Activated naive CD4-positive, alpha-beta T cell treated with Interleukin-2 at 50 U/mL for 16 hours (primary cell): ENCODE measurements around the gene MAST4.

Experiments
- DNase-seq: peaks from one replicate; pipeline ENCODE4 v3.0.0-alpha.2; 2020

Gene MAST4

DNA sequence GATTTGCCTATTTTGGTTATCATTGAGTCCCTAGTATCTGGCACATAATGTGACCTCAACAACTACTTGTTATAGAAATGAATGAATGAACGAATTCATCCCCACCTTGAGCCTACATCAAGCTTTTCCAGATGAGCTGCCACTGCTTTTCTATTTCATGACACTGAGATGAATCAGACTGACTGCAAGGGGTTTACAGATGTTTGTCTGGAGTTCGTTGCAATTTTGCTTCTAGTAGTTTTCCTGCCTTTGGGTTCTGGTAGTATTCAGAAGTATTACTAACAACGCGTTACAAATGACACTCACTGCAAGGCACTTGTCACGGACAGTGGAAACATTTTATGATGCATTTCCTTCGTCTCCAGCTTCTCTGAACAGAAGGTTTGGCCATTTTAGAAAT lies 378.1 kb downstream of the MAST4 start:
- no peak for DNase-seq

DNA sequence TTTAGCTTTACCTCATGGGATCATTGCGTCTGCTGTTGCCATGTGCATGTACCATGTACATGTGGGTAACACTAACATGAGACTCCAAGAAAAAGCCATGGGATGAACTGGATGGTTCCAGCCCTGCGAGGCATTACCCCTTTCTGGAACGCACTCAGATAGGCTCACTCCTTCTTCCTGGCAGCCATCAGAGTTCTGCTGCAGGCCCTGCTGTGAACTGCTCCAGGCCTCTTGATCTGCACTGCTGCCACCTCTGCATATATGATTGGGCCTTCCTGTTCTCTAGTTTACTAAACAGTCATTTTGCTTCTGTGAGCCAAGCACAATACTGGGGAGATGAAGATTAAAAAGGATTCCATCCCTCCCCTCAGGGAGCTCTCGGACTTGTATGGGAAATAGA lies 379.9 kb downstream of the MAST4 start:
- DNase-seq: no peak

GRCh38 chr5:66979738-66980137 lies 383.5 kb downstream of the MAST4 start:
- DNase-seq: no peak

DNA sequence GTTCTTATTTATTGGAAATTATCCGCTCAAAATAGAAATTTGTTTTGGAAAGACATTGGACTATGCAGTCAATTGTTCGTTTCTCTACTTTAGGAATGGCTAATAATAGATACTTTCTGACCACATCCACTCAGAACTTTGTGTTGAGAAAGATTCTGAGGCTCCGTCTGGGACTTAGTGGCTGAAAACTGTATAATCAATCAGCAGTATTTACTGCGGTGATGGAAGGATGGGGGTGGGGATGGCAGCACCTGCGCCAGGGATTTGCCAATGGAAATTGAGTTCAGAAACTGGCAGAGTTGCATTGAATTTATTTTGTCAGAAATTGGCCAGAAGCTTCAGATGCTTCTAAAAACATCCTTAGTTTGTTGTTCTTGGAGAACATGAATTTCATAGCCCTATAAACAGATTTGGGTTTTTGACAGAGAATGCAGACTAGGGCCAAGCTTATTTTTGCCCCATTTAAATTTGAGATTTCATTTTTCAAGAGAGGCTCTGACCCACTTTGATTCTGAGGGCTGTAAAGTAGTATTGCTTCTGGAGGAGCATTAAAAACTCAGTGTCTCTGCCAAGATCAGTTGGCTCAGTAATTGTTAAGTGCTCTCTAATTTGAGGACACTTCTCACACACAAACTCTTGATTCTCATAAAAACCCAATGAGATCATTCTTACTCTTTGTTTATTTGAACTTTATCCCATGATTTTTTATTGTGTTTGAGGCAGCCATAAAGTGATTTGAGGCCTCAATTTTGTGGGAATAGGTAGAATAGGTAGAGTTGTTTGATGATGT lies 385.3 kb downstream of the MAST4 start:
- DNase-seq: no peak

- DNase-seq: no peak
These were observed 385.8 kb downstream of the MAST4 start for GRCh38 chr5:66982056-66982387.

- DNase-seq: no peak
These were observed 386.3 kb downstream of the MAST4 start for GRCh38 chr5:66982470-66982869.

DNA sequence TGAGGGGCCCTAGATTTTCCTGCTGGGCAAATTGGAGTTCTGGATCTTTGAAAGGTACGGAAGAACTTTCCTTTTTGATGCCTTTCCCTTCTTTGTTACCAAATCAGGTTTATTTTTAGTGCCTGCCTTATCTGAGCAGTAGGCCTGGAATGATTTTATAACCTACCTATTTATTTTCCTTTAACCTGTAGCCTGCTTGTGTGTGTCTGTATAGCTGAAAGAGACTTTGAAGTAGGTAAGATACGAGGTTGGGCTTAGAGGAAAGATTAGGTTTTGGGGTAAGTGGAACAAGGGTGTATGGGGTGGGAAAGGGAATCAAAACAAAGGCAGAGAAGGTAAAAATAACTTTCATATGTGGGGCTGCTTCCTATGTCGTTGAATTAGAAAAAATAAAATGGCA lies 389.2 kb downstream of the MAST4 start:
- DNase-seq: no peak

DNA sequence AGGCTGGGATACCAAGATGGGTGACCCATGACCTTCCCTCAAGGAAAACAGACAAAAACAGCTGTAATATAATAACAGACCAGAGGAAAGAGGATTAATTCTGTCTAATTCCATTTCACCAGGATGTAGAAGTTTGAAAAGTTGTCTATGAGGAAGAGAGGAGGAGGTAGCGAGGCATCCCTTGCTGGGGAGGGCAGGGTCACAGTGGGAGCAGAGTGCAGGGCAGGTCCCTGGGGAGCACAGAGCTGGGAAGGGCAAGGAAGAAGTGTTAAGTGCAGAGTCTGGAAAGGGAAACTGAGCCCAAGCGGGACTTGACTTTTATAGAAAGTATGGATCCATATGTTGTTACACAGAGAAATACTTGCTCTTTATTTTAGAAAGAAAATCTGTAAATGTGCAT lies 389.8 kb downstream of the MAST4 start:
- DNase-seq: no peak

- no peak for DNase-seq
These were observed 390.3 kb downstream of the MAST4 start for GRCh38 chr5:66986534-66986933.

DNA sequence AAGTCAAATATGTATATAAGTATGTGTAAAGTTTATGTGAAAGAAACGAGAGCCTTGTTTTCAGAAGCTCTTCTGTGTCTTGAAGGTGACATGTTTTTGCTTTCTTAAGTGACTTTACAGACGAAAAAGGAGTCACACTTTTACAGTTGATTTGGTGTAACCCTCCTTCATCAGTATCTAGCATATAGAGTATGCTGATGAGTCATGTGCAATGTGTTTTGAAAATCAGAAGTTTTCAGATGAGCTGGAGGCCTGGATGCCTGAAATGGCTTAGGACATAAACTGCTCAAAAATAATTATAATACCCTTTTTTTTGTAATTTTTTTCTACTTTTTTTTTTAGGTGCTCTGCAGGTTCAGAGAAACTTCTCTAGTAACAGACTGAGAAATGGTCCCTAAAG lies 390.9 kb downstream of the MAST4 start:
- no peak for DNase-seq

DNA sequence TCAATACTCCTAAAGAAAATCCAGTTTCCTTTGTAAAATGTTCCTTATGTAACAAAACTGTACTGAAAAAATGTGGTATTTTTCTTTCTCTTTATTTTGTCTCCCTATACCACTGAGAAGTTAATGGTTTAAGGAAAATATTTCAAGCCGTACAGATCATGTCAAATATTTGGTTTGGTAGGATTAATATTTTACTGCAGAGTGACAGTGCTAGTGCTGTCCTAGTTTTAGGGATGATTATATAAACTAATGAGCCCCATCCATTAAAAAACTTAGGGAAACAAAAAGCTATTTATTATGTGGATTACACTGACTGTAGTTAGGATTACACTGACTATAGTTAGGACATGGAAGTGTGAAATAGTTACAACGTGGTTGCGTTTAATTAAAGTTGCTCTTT lies 391.3 kb downstream of the MAST4 start:
- no peak for DNase-seq

GRCh38 chr5:66987949-66988838 lies 392.0 kb downstream of the MAST4 start:
- no peak for DNase-seq

- DNase-seq: no peak
These were observed 393.1 kb downstream of the MAST4 start for GRCh38 chr5:66989286-66989685.

GRCh38 chr5:66989781-66990180 lies 393.6 kb downstream of the MAST4 start:
- no peak for DNase-seq

GRCh38 chr5:66991746-66992145 lies 395.6 kb downstream of the MAST4 start:
- DNase-seq: no peak

- no peak for DNase-seq
These were observed 396.4 kb downstream of the MAST4 start for GRCh38 chr5:66992547-66992946.

GRCh38 chr5:66993448-66993847 lies 397.3 kb downstream of the MAST4 start:
- DNase-seq: no peak

DNA sequence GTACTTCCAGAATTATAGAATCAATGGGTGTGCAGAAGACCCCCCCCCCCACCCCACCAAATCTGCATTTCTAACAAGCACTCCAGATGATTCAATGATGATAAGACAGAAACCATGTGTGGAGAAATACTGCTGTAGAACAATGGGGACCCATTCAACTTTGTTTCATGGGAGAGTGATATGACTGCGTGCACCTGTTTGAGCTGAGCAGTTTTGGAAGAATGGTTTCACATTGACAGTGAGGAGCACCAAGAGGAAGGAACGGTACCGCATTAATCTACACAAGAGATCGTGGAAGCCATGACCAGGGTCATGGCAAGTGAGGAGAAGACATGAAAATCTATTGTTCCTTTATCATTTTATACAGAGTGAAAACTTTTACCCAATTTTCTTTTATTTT lies 397.7 kb downstream of the MAST4 start:
- no peak for DNase-seq

- no peak for DNase-seq
These were observed 398.6 kb downstream of the MAST4 start for GRCh38 chr5:66994790-66995189.

DNA sequence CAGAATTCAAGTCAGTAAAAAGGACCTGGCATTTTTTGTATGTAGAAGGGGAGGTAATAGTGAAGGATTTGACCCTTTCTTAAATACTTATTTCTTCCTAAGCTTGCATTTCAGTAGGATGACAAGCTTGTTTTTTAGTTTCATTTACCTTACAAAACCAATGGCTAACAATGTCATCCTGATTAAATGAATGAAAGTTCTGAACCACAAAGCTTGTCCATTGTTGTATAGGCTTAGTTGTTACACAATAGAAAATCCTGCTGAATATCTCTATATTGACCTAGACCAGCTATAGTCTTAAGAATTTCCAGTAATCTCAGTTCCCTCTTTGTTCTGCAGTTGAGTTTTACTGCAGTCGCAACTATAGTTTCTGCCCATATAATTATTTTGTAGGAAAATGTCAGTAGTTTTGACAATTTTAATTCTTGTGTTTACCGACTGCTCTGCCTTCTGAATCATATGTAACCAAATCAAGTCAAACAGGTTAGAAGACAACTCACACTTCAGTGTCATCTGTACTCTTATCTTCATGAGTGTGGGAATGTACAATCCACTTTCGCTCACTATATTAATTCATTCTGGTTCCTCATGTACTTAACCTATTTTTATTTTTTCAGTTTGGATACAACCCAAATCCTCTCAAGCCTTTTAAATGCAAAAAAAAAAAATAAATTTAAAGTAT lies 404.7 kb downstream of the MAST4 start:
- DNase-seq: no peak

- no peak for DNase-seq
These were observed 406.9 kb downstream of the MAST4 start for GRCh38 chr5:67002832-67003684.

DNA sequence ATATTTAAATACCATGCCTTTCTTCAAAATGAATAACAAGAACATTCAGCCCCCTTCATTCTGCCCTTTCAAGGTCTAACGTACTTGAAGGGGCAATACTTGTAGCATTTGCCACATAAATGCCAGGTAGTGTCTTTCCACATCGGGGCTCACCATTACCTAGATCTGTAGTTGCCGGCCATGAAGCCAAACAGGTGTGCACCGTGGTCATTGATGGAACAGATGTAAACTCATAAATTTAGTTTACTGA lies 407.4 kb downstream of the MAST4 start:
- no peak for DNase-seq
